Skeletal muscle tissue (tissue), 4 donors: ENCODE results near the gene ZFR2. TPM values are rescaled to one million over a fixed set of nuclear protein-coding genes. Genes with fewer than 3 reads are reported as not detected.

Experiments
- H3K27ac ChIP-seq: one replicate; pipeline ENCODE4 v1.7.0; 2013; ENCODE audit warnings: mild to moderate bottlenecking, low read depth, low read length, inconsistent platforms
- H3K27me3 ChIP-seq, 3 donors: one replicate each; pipeline ENCODE4 v1.7.0; 2013; ENCODE audit warnings: low read length in 3 of 3; ENCODE audit not compliant: control insufficient read depth in 3 of 3, insufficient read depth in 3 of 3
- H3K36me3 ChIP-seq, 3 donors: one replicate each; pipeline ENCODE4 v1.7.0; 2013; ENCODE audit warnings: low read length in 3 of 3; ENCODE audit not compliant: control insufficient read depth in 3 of 3, insufficient read depth in 3 of 3
- H3K4me1 ChIP-seq, 3 donors: one replicate each; pipeline ENCODE4 v1.7.0; 2013; ENCODE audit warnings: low read length in 3 of 3, mild to moderate bottlenecking in 3 of 3; ENCODE audit not compliant: control insufficient read depth in 3 of 3, insufficient read depth in 3 of 3
- H3K4me3 ChIP-seq, 3 donors: one replicate each; pipeline ENCODE4 v1.7.0; 2013; ENCODE audit warnings: low read length in 3 of 3
- H3K9ac ChIP-seq, 3 donors: one replicate each; pipeline ENCODE4 v1.7.0; 2013; ENCODE audit warnings: low read length in 3 of 3, mild to moderate bottlenecking in 3 of 3, moderate library complexity in 2 of 3, low read depth in 1 of 3
- H3K9me3 ChIP-seq, 3 donors: one replicate each; pipeline ENCODE4 v1.7.0; 2013; ENCODE audit warnings: low read length in 3 of 3; ENCODE audit not compliant: control insufficient read depth in 3 of 3
- total RNA-seq: library from RNA; depleted of rRNA; stranded (reverse); fragments of >200 nt; gene quantifications from one replicate; pipeline ENCODE4 v1.2.3, GENCODE V29; 2014
- donor health status: Osteomylitis.

The ZFR2 gene
- total RNA-seq, 1 donor from 2014 or later, result not detected

DNA sequence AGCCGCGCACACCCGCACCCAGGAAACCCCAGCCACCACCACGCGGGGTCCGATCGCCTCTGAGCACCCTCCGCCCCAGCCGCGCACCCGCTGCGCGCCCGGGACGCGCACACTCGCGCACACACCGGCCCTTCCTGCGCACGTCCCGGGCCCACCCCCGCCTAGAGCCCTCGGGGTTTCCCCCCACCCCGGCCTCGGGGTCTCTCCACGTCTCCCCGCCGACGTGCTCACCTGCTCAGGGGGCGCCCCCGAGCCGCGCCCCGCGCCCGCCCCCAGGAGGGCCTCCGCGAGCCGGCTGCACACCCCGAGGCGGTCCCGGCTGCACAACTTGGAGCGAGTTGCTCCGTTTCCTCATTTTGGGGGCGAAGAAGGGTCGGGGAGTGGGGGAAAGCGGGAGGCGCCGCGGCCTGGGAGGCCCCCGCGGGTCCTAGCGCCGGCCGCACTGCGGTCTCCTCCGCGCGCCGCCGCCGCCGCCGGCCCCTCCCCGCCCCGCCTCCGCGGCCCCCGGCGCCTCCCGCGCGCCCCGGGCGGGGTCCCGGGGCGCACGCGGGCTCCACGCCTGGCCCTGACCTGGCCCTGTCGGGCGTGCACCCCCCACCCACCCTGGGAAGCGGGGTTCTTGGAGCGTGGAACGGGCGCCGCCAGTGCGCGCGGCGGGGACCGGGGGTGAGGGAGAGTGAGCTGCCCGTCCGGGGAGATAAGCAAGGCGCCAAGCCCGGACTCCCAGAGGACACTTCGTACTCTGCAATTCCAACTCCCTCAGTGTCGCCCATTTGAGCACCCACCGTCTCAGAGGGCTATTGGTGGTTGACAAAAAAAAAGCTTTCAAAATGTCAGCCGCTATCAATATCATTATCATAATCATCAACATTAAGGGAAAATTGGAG lies 82.7 kb downstream of the ZFR2 start, which contains the start of gene MATK:
Gene MATK, minus strand, starts transcription at position 444 of the 887 bp plus-strand sequence. CDS start 1,246 bp downstream, outside the sequence.
- Histone ChIP-seq H3K4me3 (peak within 1 kb of the TSS in 1 of 3 donors; percentile 31), H3K9me3 (peaks cover 5 to 14% (median 9%) of the 10 kb centered on the region in 3 donors), H3K4me1 (no peaks in the 10 kb centered on the region), H3K27ac (no peak within 1 kb of the TSS), H3K9ac (no peak within 1 kb of the TSS), H3K27me3 (peaks cover 26 to 41% (median 39%) of the 10 kb centered on the region in 3 donors), H3K36me3 (no peaks in the 10 kb centered on the region)

DNA sequence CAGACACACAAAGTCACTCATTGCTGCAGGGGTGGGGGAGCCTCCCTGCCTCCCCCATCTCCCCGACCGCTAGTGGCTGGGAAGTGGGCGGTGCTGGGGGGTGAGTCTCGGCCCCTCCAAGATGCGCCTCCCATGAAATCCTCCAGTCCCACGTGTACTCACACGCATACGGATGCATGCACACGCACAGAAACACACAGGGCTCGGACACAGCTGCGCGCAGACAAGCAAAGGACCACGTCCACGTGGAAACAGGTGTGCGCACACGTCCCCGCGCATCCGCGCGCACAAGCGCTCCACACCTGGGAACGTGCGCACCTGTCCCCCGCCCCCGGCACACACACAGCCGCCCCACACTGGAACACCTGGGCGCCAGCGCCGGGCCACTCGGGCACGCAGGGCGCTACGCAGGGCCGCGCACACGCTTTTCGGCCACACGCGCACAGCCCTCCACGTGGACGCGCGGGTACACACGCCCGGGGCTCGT lies 83.3 kb downstream of the ZFR2 start:
- peaks cover 22 to 39% (median 36%) of the 10 kb centered on the region in 3 donors for H3K27me3 ChIP-seq
- no peaks in the 10 kb centered on the region for H3K36me3 ChIP-seq
- peak overlapping the region in 1 of 3 donors; percentile 31 for H3K4me3 ChIP-seq
- peaks cover 9 to 17% (median 10%) of the 10 kb centered on the region in 3 donors for H3K9me3 ChIP-seq
- H3K4me1 ChIP-seq, result no peaks in the 10 kb centered on the region
- no peak overlapping the region for H3K27ac ChIP-seq
- H3K9ac ChIP-seq, result no peak overlapping the region

GRCh38 chr19:3784607-3785450 lies 84.0 kb downstream of the ZFR2 start:
- H3K27me3 ChIP-seq, result peaks cover 17 to 34% (median 30%) of the 10 kb centered on the region in 3 donors
- no peak overlapping the region for H3K9ac ChIP-seq
- H3K4me3 ChIP-seq, result no peak overlapping the region

DNA sequence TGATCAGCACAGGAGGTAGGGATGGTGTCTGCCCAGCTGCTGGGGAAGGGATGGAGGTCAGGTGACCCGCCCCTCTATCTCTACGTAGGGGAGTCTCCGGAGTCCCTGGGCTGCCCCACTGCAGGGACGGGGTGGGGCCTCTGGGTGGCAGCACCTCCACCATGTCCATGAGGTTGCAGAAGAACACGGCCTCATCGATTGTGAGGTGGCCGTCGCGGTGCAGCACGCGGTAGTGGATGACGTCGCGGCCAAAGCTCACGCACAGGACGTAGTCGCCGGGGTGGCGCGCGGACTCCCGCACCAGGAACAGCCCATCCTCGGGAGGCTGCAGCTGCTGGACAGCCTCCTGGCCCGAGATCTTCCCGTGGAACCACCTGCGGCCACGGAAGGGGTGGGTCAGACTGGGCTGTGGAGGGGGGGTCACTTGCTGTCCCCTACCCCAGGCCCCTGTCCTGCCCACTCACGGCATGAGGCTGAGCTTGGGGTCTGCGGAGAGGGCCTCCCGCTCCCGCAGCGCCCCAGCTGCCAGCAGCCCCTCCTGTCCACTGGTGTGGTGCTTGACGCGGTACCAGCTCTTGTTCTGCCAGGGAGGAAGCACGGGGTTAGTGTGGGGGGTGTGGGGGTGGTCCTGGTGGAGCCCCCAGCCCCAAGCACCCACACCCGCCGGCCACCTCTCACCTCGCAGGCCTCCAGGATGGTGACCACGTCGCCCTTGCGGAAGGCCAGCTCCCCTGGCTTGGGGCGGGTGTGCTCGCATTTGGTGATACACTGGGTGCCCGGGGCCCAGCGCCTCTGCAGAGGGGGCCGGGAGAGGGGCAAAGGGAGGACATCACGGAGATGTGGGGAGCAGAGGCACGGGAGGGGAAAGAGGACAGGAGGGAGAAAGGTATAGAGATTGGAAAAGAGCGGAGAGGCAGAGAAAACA lies 84.9 kb downstream of the ZFR2 start:
- Histone ChIP-seq H3K9me3 (peaks cover 9 to 17% (median 10%) of the 10 kb centered on the region in 3 donors), H3K4me3 (no peak overlapping the region), H3K9ac (no peak overlapping the region), H3K27ac (no peak overlapping the region), H3K27me3 (peaks cover 17 to 35% (median 30%) of the 10 kb centered on the region in 3 donors), H3K4me1 (no peaks in the 10 kb centered on the region), H3K36me3 (no peaks in the 10 kb centered on the region)

More at GRCh38 chr19:3784607-3785450, 84.0 kb downstream of the ZFR2 start:
- H3K4me1 ChIP-seq, result no peaks in the 10 kb centered on the region
- no peak overlapping the region for H3K27ac ChIP-seq
- peaks cover 9 to 17% (median 10%) of the 10 kb centered on the region in 3 donors for H3K9me3 ChIP-seq
- H3K36me3 ChIP-seq, result no peaks in the 10 kb centered on the region

DNA sequence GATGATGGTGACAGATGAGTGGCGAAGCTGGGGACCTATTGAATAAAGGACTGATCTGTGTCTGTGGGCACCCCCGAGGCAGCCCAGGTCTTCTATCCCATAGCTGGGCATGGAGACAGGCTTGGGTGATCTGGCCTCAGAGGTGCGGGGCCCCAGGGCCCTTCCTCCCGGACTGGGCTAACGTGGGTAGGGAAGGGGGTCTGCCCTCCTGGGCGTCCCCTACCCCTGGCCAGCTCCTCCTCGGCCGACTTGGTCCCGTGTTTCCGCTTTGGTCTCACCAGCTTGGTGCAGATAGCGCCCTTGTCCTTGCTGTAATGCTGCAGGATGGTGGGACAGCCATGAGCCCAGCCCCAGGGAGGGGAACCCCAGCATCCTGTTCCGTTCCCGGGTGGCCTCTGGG lies 85.9 kb downstream of the ZFR2 start:
- Histone ChIP-seq H3K4me1 (no peaks in the 10 kb centered on the region), H3K9ac (no peak overlapping the region), H3K27me3 (peaks cover 17 to 37% (median 30%) of the 10 kb centered on the region in 3 donors), H3K36me3 (no peaks in the 10 kb centered on the region), H3K27ac (no peak overlapping the region), H3K4me3 (no peak overlapping the region), H3K9me3 (peaks cover 9 to 17% (median 10%) of the 10 kb centered on the region in 3 donors)

DNA sequence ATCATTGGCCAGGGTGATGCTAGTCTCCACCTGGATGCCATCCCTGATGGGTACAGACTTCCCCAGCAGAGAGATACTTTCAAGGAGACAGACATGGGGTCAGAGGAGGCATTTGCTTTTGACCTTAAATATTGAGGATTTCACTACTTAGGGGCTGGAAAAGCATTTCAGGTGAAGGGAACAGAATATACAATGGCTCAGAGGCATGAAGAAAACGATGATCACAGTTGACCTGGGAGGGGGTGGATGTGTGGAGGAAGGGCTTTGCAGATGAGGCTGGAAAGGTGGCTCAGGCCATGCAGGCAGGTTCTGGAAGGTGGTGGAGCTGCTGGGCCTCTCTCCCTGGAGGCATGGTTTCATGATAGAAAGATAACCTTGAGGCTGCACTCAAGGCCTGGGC lies 86.5 kb downstream of the ZFR2 start:
- peaks cover 17 to 37% (median 30%) of the 10 kb centered on the region in 3 donors for H3K27me3 ChIP-seq
- no peak overlapping the region for H3K27ac ChIP-seq
- H3K9me3 ChIP-seq, result peaks cover 9 to 17% (median 10%) of the 10 kb centered on the region in 3 donors
- no peak overlapping the region for H3K4me3 ChIP-seq
- no peaks in the 10 kb centered on the region for H3K36me3 ChIP-seq
- no peaks in the 10 kb centered on the region for H3K4me1 ChIP-seq
- H3K9ac ChIP-seq, result no peak overlapping the region

DNA sequence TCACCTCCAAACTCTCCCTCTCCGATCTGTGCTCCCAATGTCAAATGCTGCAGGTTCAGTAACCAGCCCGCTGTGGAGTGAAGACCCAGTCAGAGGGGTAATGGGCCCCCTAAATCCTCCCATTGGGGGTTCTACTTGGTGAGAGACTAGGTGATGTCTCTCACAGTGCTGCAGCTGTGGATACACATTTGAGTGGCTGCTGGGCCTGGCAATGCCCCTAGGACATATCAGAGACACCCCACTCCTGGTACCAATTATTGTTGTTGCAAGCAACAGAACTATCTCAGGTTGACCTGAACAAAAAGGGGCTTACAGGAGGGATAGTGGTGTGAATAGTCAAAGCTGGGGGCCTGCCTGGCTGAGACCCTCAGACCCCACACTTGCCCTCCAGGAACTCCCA lies 87.2 kb downstream of the ZFR2 start:
- H3K27me3 ChIP-seq, result peaks cover 17 to 37% (median 30%) of the 10 kb centered on the region in 3 donors
- H3K4me1 ChIP-seq, result no peaks in the 10 kb centered on the region
- no peaks in the 10 kb centered on the region for H3K36me3 ChIP-seq
- no peak overlapping the region for H3K27ac ChIP-seq
- H3K9me3 ChIP-seq, result peaks cover 9 to 17% (median 10%) of the 10 kb centered on the region in 3 donors
- no peak overlapping the region for H3K4me3 ChIP-seq
- H3K9ac ChIP-seq, result no peak overlapping the region

DNA sequence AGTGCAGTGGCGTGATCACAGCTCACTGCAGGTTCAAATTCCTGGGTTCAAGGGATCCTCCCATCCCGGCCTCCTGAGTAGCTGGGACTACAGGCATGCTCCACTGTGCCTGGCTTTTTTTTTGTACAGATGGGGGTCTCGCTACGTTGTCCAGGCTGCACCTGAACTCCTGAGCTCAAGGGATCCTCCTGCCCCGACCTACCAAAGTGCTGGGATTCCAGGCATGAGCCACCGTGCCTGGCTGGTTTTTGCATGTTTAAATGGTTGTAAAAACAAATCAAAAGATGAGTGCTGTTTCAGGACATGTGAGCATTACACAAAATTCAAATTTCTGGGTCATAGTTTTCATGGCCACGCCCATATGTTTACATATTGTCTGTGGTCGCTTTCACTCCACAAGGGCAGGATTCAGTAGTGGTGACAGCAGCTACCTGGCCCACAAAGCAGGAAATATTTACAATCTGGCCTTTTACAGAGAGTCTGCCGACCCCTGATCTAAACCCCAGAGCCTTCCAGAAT lies 88.0 kb downstream of the ZFR2 start:
- no peaks in the 10 kb centered on the region for H3K36me3 ChIP-seq
- H3K4me3 ChIP-seq, result no peak overlapping the region
- no peak overlapping the region for H3K27ac ChIP-seq
- no peak overlapping the region for H3K9ac ChIP-seq
- no peaks in the 10 kb centered on the region for H3K4me1 ChIP-seq
- peaks cover 9 to 17% (median 10%) of the 10 kb centered on the region in 3 donors for H3K9me3 ChIP-seq
- peaks cover 17 to 37% (median 30%) of the 10 kb centered on the region in 3 donors for H3K27me3 ChIP-seq
